H1 (cell line): ENCODE measurements around the gene CABP4.

Source experiments
- BRCA1 ChIP-seq: IDR thresholded peaks from 2 replicates; pipeline ENCODE4 v1.6.1; 2012; ENCODE audit warnings: low read depth, low read length, improper control_type of control experiment
- CBX5 ChIP-seq: fragments of 300-800, 300-1000 bp; sonication (generic); IDR thresholded peaks from 2 replicates; pipeline ENCODE4 v1.7.1; 2016; ENCODE audit warnings: antibody characterized with exemption, low read length, low read depth
- SP2 ChIP-seq: IDR thresholded peaks from 2 replicates; pipeline ENCODE4 v1.6.1; 2012; ENCODE audit warnings: mild to moderate bottlenecking, low read length, inconsistent platforms
- TCF12 ChIP-seq: IDR thresholded peaks from 2 replicates; pipeline ENCODE4 v1.6.1; 2011; ENCODE audit warnings: low read depth, mild to moderate bottlenecking, low read length

DNA sequence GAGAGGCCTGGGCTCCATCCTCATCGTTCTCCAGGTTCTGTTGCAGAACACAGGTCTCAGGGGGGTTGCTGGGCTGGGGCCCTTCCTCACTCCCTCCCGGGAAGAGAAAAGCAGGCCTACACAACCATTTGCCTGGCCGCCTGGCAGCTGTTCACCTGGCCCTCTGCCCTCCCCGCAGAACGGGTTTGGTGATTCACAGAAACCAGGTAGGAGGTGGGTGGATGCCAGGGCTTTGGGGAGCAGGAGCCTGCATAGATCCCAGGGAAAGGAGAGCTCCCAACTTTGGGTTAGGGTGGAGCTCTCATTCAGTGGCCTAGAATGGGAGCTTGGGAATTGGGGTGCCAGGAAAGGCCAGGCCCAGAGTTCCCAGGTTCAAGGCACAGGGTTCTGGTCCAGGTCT is 12.9 kb downstream of the CABP4 start:
- no peak for TF ChIP-seq BRCA1
- no peak for TF ChIP-seq SP2
- TF ChIP-seq TCF12 = no peak
- TF ChIP-seq CBX5 = no peak
